Stimulated activated CD8-positive, alpha-beta memory T cell treated with anti-CD3 and anti-CD28 coated beads, Interleukin-15, amount 100 ng/mL, for 4 hours (primary cell): Measurements from ENCODE around the gene REEP3.
A peak's percentile ranks its signal among the peaks of the same experiment; 100 is the strongest.

ENCODE experiments used
- DNase-seq, 2 donors: peaks; one replicate each; pipeline ENCODE4 v3.0.0-alpha.2; 2020; ENCODE audit warnings: low read depth in 2 of 2

REEP3 gene

GRCh38 chr10:63587191-63587590 lies 66.0 kb downstream of the REEP3 start:
- DNase-seq = no peak

- no peak for DNase-seq
These were observed 67.4 kb downstream of the REEP3 start for GRCh38 chr10:63588436-63589167.

DNA sequence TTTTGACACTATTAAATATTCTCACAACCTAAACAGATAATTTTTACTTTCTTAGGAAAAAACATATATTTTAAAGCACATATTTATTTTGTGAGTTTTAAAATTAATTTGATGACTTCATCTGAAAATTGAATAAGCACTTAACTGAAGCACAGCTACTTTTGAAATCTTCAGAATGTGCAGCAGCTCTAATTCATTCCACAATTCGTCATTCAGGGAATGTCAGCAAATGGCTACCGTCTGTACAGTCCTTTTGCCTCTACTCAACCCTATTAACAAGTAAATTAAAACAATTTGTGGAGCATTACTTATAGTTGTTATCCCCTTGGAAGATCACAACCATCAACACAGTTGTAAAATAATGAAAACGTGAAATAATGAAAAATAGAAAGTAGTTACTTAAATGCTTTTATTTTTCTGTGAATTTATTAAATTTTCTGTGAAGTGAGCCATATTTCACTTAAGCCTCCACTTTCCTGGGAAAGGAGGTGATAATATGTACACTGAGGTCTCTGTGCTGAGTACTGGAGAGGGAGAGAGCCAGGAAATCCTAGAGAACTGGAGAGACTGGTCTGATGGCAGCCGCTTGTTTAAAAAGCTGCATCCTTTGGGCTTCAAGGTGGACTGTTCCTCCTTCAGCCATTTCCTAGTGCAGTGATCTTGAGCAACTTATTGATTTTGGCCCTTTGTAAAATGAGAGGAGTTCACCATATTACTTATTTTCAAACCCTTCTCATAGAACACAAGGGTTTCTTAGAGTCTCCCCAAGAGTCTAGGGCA lies 70.6 kb downstream of the REEP3 start:
- DNase-seq = no peak

GRCh38 chr10:63593576-63593975 lies 72.4 kb downstream of the REEP3 start:
- no peak for DNase-seq

DNA sequence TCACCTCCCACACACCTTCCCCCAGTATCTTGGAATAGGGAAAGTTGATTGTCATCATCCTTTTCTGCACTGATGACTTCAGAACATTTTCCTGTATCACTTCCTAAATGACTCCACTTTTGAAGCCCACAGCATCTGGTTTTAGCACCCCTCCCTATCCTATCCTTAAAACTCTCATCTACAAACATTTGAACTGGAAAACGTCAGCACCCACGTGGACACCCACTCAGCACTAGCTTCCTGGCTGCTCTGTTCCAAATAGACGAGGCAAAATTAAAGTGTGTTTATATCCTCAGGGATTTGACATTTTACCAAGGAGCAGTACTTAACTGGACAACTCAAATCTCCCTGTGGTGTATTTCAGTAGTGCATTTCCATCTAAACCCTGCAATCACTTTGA lies 73.9 kb downstream of the REEP3 start:
- DNase-seq = no peak

DNA sequence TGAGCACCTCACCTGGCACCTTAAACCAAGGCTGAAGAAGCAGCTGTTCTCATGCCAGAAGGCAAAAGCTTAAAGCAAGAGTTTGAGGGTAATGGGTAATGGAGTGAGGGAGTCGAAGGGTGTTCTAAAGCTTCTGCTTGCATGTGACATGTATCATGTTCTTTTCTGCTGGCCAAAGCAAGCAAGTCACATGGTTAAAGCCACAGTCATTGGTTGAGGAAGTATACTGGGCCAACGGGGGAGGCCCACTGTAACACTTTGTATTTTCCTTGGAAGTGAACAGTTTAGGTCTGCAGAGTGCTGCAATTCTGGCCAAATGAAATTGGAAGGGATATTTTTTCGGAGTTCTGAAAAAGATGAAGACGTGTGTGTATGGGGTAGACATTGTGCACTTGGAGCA lies 75.7 kb downstream of the REEP3 start:
- DNase-seq = no peak

- no peak for DNase-seq
These were observed 79.3 kb downstream of the REEP3 start for GRCh38 chr10:63600540-63600939.

DNA sequence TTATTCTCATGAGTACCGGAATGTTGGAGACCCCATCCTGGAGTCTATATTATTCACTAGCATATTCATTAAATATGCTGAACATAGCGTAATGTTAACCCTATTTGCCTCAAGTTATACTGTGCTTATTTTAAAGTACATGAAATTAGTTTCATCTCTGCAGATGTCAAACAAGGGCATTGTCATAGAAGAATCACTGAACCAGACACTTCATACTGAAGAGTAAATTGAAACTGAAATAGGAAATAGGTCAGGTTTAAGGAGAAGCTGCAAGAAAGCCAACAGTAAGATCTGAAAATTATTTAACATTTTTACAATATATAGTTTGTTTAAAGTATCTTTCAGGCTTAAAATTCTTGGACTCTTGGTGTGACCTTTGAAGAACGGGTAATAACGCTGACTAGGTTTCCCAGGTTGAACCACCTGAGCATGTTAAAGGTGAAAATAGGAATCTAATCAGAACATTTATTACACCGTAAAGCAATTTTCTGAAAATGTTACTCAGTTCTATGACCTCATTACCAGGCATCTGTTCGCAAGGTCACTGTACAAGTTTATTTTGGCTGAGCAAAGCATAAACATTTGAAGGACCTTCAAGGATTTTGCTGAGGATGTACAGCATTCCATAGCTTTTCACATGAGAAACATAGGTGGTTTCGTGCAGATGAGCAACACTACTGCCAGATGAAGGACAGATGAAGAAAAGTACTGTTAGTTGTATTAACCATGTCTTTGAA lies 82.7 kb downstream of the REEP3 start:
- DNase-seq = no peak

- no peak for DNase-seq
These were observed 84.2 kb downstream of the REEP3 start for GRCh38 chr10:63605197-63605967.

DNA sequence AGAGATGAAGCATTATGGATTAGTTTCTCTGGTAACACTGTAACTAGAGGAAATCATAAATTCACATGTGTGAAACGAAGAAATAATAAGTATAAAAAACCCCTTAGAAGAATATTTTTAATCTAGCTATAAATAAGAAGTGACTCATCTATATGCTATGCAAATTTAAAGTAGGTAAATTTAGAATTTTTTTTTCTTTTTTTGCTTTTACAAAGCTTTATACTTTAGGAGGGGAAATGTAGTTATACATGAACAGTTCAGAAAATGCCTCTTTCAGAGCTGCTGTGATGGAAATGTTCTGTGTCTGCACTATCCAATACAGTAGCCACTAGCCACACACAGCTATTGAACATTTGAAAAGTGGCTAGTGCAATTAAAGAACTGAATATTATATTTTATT lies 87.3 kb downstream of the REEP3 start:
- no peak for DNase-seq

- no peak for DNase-seq
These were observed 89.9 kb downstream of the REEP3 start for GRCh38 chr10:63611078-63611477.

DNA sequence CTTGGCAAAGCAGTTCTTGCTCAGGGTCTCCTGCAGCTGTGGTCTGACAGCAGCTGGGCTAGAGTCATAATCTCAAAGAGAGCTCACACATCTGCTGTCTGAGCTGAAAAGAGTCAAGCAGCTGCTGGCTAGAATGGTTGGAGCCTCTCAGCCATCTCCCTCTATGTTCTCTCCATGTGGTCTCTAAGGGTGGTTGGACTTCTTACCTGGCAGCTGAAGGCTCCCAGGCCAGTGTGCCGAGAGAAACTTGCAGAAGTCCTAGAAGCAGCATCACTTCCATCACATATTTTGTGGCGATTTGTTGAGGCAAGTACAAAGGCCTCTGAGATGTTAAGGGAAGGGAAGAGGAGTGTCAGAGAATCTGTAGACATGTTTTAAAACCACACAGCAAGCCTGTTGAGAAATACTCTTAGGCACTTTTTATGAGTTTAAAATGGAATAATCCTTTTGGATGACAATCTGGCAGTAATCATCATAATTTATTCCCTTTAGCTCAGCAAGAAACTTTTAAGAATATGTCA lies 93.2 kb downstream of the REEP3 start:
- no peak for DNase-seq

GRCh38 chr10:63618552-63618951 lies 97.4 kb downstream of the REEP3 start:
- DNase-seq = no peak

GRCh38 chr10:63619426-63619825 lies 98.2 kb downstream of the REEP3 start:
- no peak for DNase-seq

- no peak for DNase-seq
These were observed 100.9 kb downstream of the REEP3 start for GRCh38 chr10:63622097-63622496.

GRCh38 chr10:63624701-63625100 lies 103.5 kb downstream of the REEP3 start:
- DNase-seq = no peak

DNA sequence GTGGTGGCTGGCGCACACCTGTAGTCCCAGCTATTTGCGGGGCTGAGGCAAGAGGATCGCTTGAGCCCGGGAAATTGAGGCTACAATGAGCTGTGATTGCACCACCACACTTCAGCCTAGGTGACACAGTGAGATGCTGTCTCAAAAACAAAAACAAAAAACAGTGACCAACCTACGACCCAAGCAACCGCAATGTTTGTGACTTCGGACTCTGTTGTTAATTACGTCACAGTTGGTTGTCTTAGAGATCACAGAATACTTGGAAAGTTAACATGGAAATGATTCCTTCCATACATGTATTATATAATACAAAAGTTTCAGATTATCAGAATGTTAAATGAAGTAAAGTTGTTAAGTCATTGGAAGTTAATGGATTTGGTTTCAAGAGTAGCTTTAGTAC lies 106.2 kb downstream of the REEP3 start:
- DNase-seq = no peak

DNA sequence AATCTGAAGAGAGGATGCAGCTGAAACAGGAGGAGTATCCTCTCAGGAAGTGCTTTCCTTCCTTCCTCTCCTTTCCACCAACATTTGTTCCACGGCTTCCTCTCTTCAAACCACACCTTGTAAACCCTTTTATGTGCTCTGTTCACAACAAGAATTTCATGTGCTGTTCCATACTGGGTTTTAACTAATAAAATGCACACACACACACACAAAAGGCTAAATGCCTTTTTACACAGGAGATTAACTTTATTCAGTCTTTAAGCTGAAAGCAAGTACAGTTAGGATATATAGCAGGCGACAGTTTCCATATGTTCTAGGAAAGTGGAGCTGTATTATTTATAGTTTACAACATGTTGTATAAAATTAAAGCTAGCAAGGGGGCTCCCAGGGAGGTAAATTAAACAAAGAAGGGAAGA lies 106.7 kb downstream of the REEP3 start:
- no peak for DNase-seq

GRCh38 chr10:63628526-63629362 lies 107.5 kb downstream of the REEP3 start:
- DNase-seq = no peak

DNA sequence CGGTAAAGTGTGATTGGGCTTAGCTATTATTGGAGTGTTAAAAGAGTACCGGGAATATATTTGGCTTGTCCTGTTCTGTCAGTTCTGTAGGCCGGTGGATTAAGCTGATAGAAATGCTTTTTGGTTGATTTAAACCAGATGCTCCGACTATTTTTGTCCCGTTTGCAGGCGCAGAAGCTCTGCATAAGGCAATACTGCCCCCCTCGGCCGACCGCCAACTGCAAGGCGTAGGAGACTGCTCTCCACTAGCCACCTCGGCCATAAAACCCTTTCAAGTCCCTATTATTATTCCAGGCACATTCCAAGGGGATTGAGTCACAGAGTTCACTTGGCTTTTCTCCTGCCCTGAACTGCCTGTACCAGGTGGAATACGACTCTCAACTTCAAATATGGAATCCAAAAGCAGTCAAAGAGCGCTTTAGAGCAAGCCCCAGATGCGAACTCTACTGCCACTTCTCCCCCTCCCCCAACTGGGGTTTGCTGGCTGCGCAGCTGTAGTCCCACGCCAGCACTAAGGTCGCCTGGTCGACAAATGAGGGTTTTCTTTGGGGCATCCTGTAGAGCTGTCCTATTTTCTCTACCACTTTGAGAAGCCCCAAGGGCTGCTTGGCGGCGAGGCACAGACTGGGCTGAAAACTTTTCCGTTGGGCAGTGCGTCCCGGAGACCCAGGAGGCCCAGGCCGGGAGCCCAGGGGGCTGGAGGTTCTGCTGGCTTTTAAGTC lies 108.3 kb downstream of the REEP3 start:
- peak; percentile 53 to 57 for DNase-seq
